ENCODE measurements around the gene TRPT1. TPM values are rescaled to one million over a fixed set of nuclear protein-coding genes. Genes with fewer than 3 reads are reported as not detected.

TRPT1 gene
- total RNA-seq, 1 experiment from 2014 or later = 58.8 TPM

DNA sequence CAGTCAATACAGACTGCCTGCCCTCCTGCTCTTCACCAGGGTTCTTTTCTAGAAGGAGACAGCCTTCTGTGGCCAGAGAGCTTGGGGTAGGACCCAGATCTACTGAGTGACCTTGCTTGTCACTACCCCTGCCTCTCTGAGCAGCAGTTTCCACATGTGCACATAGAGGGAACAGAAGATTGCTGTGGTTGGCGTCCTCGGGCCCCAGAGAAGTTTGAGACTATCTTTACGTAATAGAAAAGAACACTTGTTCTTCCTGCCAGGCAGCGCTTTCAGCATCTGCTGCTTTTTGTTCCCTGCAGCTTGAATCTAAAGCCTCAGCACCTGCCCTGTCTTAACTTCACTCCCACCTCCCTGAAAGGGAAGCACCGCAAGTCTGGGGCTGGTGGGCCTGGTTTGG is 13.0 kb upstream of the TRPT1 start:
- peaks cover 32% of the 10 kb centered on the region for H3K4me1 Mint-ChIP-seq
- CTCF ChIA-PET = no interaction called here

More for the DNA sequence above, 13.0 kb upstream of the TRPT1 start:
- Mint-ChIP-seq H3K9me3 (no peaks in the 10 kb centered on the region), H3K27ac (peak overlapping the region; percentile 41; the same call in 1 of the 2 replicates), H3K27me3 (ENCODE audit: low read depth) (no peaks in the 10 kb centered on the region), H3K4me3 (no peak overlapping the region), H3K36me3 (peaks cover 15% of the 10 kb centered on the region)
- no peak for ATAC-seq
- TF ChIP-seq, protein P1, sequence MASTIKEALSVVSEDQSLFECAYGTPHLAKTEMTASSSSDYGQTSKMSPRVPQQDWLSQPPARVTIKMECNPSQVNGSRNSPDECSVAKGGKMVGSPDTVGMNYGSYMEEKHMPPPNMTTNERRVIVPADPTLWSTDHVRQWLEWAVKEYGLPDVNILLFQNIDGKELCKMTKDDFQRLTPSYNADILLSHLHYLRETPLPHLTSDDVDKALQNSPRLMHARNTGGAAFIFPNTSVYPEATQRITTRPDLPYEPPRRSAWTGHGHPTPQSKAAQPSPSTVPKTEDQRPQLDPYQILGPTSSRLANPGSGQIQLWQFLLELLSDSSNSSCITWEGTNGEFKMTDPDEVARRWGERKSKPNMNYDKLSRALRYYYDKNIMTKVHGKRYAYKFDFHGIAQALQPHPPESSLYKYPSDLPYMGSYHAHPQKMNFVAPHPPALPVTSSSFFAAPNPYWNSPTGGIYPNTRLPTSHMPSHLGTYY (CRISPR knock-in tag; IDR thresholded peaks at IDR 0.05) = no peak
- TF ChIP-seq ATF1 (CRISPR knock-in tag; IDR thresholded peaks at IDR 0.05) (no peak), EMX1 (CRISPR knock-in tag; IDR thresholded peaks at IDR 0.05) (no peak), ZNF219 (CRISPR knock-in tag; IDR thresholded peaks at IDR 0.05; ENCODE audit: borderline replicate concordance) (no peak), USF2 (CRISPR knock-in tag; IDR thresholded peaks at IDR 0.05) (no peak), AR (CRISPR knock-in tag; IDR thresholded peaks at IDR 0.05) (no peak), CDX4 (CRISPR knock-in tag; IDR thresholded peaks at IDR 0.05; ENCODE audit: borderline replicate concordance) (no peak), ZNF425 (CRISPR knock-in tag; conservative IDR thresholded peaks at IDR 0.05) (no peak), RELA (CRISPR knock-in tag; IDR thresholded peaks at IDR 0.05; ENCODE audit: borderline replicate concordance) (no peak)
- TF ChIP-seq, protein P2, sequence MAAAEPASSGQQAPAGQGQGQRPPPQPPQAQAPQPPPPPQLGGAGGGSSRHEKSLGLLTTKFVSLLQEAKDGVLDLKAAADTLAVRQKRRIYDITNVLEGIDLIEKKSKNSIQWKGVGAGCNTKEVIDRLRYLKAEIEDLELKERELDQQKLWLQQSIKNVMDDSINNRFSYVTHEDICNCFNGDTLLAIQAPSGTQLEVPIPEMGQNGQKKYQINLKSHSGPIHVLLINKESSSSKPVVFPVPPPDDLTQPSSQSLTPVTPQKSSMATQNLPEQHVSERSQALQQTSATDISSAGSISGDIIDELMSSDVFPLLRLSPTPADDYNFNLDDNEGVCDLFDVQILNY (CRISPR knock-in tag; IDR thresholded peaks at IDR 0.05) = no peak
- TF ChIP-seq, protein P3, sequence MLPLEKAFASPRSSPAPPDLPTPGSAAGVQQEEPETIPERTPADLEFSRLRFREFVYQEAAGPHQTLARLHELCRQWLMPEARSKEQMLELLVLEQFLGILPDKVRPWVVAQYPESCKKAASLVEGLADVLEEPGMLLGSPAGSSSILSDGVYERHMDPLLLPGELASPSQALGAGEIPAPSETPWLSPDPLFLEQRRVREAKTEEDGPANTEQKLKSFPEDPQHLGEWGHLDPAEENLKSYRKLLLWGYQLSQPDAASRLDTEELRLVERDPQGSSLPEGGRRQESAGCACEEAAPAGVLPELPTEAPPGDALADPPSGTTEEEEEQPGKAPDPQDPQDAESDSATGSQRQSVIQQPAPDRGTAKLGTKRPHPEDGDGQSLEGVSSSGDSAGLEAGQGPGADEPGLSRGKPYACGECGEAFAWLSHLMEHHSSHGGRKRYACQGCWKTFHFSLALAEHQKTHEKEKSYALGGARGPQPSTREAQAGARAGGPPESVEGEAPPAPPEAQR (CRISPR knock-in tag; IDR thresholded peaks at IDR 0.05) = no peak
- TF ChIP-seq, protein P4, sequence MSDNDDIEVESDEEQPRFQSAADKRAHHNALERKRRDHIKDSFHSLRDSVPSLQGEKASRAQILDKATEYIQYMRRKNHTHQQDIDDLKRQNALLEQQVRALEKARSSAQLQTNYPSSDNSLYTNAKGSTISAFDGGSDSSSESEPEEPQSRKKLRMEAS (CRISPR knock-in tag; IDR thresholded peaks at IDR 0.05) = no peak
- POLR2A ChIA-PET = no interaction called here
- DNase-seq (ENCODE audit: low spot score) = no peak
